Measurements from ENCODE around the gene C10orf90.

C10orf90 gene

DNA sequence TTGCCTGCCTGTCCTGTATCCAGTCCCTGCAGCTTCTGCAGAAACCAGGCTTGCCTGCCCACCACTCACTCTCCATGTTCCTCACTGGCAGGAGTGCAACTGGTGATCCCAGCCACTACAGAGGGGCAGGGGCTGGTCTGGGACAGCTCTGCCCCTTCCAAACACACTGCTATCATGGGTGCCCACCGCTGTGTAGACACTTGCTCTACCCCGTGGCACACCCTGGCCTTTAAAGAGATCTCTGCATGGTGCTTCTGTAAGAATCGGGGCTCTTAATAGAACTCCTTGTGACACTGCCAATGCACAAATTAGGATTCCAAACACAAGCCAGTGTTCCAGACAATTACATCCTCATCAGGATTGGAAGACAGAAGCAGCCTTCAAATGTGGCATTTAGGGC lies 41.7 kb downstream of the C10orf90 start:
- no peak for DNase-seq

DNA sequence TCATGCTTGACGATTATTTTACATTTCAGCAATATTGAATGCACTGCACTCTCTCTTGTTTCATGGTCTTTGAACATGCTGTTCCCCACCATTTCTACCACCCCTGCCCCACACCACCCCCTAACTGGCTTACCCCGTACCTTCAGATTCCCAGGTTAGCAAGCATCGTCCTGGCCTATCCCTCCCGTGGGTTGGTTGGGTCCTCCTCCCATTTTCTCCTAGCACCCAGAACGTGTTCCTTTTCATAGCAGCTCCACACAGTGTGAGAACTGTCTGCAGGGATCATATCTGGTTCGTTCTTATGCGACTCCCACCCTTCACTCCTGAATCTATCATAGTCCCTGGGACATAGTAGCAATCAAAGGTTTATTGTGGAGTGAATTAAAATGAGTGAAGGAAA lies 48.6 kb downstream of the C10orf90 start:
- DNase-seq = no peak

DNA sequence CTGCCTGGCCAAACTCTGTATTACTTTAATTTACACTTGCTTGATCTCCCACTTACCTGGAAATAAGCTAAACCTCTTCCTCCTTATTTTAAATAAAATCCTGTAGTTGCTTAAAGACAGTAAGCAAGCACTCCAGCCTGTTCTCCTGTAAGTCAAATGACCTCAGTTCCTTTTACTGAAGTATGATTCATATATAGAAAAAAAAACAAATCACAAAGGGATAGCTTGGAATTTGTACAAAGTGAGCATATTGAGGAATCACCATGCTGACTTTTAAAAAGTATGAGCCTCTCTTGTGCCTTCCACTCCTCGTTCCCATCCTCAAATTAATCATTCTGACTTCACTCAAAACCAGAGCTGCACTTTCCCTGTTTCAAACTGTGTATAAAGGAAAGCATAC lies 52.0 kb downstream of the C10orf90 start:
- no peak for DNase-seq

DNA sequence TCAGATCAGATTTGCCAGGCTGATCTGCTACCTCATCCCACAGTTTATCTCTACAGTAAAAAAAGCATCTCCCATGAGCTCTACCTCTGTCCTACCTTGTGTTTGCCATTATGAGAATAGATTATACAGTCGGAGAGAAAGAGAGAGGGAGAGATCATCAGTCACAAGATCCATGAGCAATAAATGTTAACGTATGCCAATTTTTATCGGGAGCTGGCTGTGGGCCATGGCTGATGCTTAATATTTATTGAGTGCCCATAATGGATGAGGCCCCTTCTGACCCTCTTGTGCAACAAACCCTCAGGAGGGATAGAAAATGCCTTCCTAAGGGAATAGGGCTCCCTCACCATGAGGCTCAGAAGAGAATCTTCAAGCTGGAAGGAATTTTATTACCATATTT lies 52.8 kb downstream of the C10orf90 start:
- no peak for DNase-seq

DNA sequence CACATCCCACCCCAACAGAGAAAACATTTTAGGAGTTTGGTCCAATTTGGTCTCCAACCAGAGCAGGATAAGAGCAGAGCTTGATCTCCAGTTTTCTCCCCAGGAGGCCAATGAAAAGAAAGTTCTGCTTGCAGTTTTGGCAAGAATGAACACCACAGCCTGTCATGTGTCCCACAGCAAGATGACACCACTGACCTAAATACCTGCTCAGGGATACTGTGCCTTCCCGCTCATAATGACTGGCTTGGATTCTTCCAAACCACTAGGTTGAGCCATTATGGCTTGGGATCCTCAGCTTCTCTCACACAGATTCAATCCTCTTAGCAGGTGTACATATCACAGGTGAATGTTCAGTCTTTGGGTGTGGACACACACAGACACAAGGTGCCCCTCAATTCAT lies 53.3 kb downstream of the C10orf90 start:
- no peak for DNase-seq

DNA sequence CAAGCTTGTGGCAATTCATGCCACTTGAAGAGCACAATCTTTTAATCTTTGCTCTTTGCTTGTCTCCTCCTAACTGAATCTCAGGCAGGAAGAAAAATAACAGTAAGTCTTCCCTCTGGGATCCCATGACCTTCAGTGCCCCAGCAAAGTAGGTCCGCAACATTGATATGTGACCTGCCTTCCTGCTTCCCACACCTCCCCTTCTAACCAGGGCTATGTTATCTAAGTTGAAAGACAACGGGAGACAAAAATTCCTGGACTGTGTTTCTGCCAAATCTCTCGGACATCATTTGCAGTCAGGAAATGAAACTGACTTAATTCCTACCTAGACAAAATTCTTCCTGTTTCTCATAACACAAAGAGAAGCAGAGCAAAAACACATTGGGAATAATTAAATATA lies 53.8 kb downstream of the C10orf90 start:
- no peak for DNase-seq

DNA sequence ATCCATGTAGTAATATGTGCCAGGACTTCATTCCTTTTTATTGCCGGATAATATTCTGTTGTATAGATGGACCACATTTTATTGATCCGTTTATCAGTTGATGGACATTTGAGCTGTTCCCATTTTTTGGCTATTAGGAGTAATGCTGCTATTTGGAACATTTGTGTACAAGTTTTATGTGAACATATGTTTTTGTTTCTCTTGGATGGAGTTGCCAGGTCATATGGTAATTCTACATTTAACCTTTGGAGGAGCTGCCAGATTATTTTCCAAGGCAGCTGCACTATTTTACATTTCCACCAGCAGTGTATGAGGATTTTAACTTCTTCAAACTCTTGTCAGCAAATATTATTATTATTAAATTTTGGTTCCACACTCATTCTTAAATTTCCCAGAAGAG lies 59.2 kb downstream of the C10orf90 start:
- no peak for DNase-seq

DNA sequence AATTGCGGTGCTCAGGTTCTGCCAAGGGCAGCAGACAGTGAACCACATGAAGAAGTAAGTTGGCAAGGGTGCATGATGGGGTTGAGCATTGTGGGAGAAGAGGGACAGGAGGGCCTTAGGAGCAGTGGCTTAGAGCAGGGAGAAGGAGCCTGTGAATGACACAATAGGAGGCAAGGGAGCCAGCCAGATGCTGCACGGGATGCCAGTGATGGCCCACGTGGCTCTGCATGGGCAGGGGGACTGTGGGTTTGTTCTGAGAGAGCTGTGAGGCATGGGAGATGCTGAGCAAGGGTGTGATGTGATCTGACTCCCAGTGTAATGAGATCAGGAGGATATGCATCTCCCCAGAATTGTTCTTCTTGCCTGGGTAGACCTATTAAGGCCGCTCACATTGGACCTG lies 60.9 kb downstream of the C10orf90 start:
- no peak for DNase-seq

DNA sequence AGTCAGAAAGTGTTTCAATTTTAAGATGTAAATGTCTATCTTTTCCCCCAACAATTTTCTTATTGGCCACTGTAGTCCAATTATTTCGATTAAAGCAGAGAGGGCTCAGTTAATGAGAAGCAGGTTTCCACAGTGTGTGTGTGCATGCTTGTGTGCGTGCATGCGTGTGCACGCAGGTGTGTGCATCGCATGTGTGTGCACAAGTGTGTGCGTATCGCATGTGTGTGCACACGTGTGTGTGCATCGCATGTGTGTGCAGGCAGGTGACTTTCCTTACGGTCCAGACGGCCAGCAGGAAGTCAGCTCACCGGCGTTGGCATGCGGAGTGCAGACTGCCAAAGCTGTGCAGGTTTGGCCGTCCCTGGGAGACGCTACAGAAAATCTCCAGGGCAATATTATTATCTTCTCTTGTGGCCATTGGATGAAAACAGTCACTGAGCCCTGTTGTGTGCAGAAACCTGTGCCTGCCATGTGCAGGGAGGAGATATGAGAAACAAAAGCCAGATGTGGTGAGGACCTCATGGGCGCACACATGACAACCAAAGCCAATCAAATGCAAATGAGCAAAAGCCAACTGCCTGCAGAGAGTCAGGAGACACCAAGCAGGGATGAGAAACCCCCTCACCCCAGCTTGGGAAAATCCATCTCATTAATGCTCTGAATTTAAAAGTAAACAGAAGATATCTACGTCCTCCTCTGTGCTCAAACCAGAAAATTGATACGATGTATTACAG lies 70.4 kb downstream of the C10orf90 start:
- DNase-seq = no peak

DNA sequence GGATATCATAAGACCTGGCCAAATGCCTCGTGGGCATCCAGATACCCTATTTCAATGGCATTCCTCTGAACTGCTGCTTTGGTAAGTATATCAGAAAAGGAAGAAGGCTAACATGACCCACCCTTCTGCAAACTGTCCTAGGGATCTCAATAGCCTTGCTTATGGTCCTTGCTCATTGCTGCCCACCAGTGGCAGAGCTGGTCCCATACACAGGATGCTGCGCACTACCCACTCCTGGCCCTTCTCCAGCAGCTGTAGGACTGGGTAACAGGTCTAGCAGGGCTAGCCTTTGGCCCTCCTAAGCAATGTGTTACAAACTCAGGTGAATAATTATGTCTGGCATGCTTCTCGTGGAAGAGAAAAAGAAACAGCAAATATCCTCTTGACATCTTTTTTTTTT lies 72.5 kb downstream of the C10orf90 start:
- no peak for DNase-seq

DNA sequence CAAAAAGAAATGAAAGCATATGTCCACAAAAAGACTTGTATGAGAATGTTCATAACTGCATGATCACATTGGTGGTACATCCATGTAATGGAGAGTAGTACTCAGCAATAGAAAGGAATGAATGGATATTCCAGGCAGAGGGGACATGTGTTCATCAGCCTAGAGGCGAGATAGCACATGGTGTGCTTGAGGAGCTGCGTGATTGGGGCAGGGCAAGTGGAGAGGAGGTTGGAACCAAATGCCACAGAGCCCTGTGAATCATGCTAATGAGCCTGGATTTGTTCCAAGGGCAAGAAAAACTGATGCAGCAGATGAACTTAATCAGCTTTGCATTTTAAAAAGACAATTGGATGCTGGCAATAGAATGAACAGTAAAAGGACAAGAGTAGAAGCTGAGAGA lies 73.3 kb downstream of the C10orf90 start:
- DNase-seq = no peak

DNA sequence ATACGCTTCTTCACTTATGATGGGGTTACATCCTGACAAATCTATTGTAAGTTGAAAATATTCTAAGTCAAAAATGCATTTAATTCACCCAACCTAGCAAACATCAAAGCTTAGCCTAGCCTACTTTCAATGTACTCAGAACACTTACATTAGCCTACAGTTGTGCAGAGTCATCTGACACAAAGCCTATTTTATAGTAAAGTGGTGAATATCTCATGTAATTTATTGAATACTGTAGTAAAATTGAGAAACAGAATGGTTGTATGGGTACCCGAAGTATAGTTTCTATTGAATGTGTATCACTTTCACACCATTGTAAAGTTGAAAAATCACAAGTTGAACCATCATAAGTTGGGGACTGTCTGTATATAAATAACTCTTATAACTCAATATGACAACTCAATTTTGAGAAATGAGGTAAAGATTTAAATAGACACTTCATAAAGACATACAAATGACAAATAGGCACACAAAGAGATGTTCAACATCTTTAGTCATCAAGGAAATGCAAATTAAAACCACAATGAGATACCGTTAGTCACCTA lies 73.9 kb downstream of the C10orf90 start:
- no peak for DNase-seq

DNA sequence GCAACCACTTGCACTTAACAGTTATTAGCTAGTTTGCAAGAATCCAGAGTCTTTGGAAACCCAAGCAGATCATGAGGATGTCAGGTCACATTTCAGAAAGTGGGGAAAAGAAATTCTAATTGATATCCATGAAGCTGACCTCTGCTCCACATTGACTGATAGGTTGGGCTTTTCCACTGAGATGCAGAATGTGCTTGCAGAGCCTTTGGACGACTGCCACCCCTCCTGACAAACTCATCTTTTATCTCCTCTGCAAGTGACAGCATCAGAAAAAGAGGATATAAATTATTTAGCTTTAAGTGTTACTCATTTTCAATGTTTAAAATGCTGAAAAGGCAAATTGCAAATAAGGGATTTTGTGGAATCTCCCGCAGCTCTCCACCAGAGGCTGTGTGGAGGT lies 75.3 kb downstream of the C10orf90 start:
- DNase-seq = no peak

DNA sequence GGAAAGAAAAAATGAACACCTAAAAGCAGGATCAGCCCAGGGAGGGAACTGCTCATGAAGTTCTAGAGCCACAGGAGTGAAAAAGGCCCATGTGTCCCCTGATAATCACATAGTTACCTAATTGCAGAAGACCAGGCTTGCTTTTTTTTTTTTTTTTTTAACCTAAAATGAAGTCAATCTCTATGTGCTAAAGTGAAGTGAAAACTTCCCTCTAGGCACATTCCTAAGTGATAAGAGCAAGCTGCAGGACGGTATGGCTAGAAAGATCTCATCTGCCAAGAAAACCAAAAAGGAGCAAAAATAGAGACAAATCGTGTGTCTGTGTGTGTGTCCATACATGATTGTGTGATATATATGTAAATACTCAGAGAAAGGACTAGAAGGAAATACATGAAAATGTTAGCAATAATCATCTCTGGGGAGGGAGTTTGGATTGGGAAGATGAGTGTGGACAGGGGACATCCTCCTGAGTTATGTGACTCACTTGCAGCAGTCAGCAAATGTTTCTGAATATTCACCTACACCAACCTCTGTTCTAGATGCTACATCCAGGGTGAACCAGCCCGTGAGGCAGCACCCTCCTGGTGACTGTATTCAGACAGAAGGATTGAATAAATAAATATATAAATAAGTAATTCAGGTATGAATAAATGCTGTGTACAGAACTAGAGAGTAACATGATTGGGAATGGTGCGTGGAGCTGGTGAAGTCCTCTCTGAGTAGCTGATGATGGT lies 76.4 kb downstream of the C10orf90 start:
- DNase-seq = no peak

DNA sequence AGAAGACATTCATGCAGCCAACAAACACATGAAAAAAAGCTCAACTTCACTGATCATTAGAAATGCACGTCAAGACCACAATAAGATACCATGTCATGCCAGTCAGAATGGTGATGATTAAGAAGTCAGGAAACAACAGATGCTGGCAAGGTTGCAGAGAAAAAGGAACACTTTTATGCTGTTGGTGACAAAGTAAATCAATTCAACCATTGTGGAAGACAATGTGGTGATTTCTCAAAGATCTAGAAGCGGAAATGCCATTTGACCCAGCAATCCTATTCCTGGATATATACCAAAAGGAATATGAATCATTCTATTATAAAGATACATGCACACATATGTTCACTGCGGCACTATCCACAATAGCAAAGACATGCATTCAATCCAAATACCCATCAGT lies 77.6 kb downstream of the C10orf90 start:
- DNase-seq = no peak

DNA sequence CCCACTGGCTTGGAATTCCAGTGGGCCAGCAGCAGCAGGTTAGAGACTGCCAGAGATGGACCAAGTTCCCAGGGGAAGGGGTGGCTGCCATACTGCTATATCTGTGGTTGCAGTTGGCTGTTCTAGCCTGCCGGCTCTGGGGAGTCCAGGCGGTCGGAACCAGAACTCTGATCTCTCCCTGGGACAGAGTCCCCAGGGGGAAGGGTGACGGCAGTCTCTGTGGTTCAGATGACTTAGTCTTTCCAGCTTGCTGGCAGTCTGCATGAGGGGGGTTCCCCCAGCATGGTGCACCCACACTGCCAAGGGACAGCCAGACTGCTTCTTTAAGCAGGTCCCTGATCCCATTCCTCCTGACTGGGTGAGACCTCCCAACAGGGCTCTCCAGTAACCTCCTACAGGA lies 82.5 kb downstream of the C10orf90 start:
- no peak for DNase-seq

DNA sequence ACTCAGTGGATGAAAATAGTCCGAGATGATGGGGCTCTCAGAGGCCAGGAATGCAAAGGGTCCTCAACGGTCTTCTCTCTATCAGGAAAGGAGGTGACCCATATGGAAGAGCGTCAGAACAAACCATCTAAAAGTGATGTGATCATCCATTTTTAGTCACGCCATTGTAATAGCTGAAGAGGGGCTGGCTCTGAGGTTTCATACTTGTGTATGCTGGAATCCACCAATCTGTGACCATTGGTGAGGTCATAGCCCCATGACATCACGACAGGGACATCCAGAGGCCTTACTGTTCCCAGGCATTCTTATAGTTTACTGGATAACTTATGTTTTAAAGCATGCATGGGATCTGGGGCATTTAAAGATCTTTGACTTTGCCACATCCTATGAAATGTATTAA lies 83.6 kb downstream of the C10orf90 start:
- no peak for DNase-seq

DNA sequence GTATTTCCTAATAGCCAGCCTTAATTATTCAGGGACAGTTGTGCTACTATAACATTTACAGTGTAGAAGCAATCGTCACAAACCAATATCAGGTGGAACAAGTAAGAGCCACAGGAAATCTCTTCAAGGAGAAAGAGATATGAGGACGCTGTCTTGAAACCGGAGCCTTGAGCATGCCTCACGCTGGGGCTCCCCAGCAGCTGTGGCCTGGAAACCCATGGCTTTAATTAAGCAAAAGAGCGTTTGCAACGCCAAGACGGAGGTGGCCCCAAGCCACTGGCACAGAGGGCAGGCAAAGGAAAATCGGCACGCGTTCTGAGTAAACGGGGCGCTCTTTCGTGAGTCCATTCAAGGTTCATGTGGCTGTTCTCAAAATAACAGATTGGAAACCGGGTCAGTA lies 84.4 kb downstream of the C10orf90 start:
- no peak for DNase-seq

DNA sequence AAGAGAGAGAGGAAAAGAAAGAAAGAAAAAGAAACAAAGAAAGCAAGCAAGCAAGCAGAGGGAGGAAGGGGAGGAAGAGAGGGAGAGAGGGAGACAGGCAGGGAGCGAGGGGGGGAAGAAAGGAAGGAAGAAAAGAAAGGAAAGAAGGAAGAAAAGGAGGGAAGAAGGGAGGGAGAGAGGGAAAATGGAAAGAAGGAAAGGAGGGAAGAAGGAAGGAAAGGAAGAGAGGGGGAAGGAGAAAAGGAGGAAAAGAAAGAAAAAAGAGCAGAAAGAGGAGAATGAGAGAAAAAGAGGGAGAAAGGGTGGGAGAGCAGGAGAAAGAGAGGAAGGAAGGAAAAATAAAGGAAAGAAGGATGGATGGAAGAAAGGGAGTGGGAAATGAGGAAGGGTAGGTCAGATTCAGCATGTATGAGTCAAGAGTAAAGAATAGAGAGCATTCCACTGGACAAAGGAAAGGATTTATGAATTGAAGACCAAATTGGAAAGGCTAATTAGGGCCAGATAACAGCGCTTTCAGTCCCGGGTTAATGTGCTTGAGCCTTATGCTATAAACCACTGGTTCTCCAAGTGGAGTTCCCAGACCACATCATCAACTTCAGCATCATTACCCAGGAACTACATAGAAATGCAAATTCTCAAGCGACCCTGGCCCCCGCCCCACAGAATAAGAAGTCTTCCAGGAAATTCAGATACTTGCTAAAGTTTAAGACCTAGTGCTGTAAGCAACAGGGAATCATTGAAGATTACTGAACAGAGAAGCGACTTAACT lies 85.1 kb downstream of the C10orf90 start:
- DNase-seq = no peak

DNA sequence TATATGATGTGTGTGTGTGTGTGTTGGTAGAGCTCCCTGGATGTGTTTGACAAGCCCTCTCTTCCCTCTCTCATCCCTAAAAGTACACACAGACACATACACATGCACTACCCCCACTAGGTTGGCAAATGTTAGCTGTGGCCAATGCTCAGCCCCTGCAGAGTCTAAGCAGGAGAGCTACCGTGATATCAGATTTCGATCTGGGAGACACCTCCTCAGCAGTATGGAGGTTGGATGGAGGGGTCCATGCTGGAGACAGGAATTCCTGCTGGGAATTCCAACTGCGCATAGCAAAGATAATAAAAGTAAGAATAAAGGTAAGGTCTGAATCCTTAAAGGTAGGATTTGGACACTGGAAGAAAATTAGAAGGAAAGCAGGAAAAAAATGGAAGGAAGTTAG lies 85.7 kb downstream of the C10orf90 start:
- DNase-seq = no peak

DNA sequence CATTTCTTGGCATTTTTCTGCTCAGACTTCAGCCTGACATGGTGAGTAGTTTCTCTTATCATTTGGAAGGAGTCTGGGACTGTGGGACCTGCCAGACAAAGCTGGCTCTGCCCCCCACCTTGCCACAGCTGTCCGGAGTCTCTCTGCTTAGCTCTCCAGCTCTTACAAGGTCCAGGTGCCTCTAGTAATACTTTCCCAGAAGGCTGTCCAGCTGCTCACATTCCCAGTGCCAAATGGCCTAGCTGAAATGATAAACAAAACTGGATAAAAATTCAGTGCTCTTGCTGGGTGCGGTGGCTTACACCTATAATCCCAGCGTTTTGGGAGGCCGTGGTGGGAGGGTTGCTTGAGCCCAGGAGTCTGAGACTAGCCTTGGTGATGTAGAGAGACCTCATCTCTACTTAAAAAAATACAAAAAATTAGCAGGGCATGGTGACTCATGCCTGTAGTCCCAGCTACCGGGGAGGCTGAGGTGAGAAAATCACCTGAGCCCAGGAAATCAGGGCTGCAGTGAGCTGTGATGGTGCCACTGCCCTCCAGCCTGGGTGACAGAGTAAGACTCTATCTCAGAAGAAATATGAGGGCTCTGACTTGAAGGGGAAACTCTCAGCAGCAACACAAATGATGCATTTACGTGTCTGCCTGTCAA lies 86.8 kb downstream of the C10orf90 start:
- no peak for DNase-seq

DNA sequence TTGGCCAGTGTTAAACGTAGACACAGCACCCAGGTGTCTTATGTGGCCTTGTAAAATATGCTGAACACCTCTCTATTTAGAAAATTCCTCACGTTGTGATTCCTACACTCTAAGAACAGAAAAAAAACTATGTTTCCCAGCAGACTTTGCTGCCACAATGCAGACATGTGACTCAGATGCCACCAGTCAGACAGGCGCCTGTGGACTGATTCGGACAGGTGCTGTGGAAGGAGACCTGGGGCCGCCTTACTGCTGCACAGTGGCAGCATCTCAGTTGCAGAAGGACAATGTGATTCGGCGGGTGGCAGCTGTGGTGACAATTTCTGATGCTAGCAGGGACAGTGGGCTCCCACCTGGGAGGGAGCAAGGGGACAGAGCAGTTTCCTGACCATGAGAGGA lies 88.8 kb downstream of the C10orf90 start:
- DNase-seq = no peak
